Dermis lymphatic vessel endothelial cell (primary cell): Measurements from ENCODE around the gene FXYD2. TPM values are rescaled to one million over a fixed set of nuclear protein-coding genes. Genes with fewer than 3 reads are reported as not detected.

Source experiments
- total RNA-seq: library from RNA; depleted of rRNA; stranded (reverse); fragments of >200 nt; gene quantifications from 2 replicates; pipeline ENCODE4 v1.2.1, GENCODE V29; 2014

FXYD2 gene
- 0.98 and 1.2 TPM in 2 replicates for total RNA-seq

GRCh38 chr11:117824571-117825537 lies at the start of gene FXYD2:
Gene FXYD2 (minus strand): TSS chr11:117824744. CDS start chr11:117824678, 66 bp downstream.

GRCh38 chr11:117796872-117797529 lies 27.5 kb downstream of the FXYD2 start, which contains the start of gene DSCAML1:
Gene DSCAML1 (minus strand): TSS chr11:117797216. CDS start chr11:117797079, 137 bp downstream.

Other genes with a start within 250 kb of the FXYD2 start
- not detected in 2 replicates for gene DSCAML1, start 27.5 kb downstream of the FXYD2 start, total RNA-seq
- gene FXYD6, start 51.9 kb upstream of the FXYD2 start, total RNA-seq, result 3.7 and 11.3 TPM in 2 replicates
- gene TMPRSS13, start 104.7 kb upstream of the FXYD2 start, total RNA-seq, result not detected in 2 replicates
- not detected in 2 replicates for gene IL10RA, start 161.7 kb upstream of the FXYD2 start, total RNA-seq